SK-N-SH treated with all-trans-retinoic acid at 6 μM for 48 hours (cell line): Measurements from ENCODE around the gene PLD1.

Experiments used
- ATAC-seq: fragments of 200-7000 bp; cut with Tn5 transposase; 3 replicates; pipeline ENCODE4 v1.9.1; 2020; ENCODE audit warnings: mild to moderate bottlenecking, moderate library complexity
- BACH2 ChIP-seq: fragments of 250-450 bp; sonication (Bioruptor Pico); IDR thresholded peaks from 2 replicates; pipeline ENCODE4 v1.9.0; 2021; ENCODE audit warnings: mild to moderate bottlenecking, borderline replicate concordance
- CREB5 ChIP-seq: fragments of 250-450 bp; sonication (Bioruptor Pico); IDR thresholded peaks from 2 replicates; pipeline ENCODE4 v1.5.1; 2020; ENCODE audit warnings: low read depth, mild to moderate bottlenecking, moderate library complexity
- CSRNP3 ChIP-seq: fragments of 250-450 bp; sonication (Bioruptor Pico); IDR thresholded peaks from 2 replicates; pipeline ENCODE4 v1.5.1; 2021; ENCODE audit warnings: mild to moderate bottlenecking, moderate library complexity
- ESRRG ChIP-seq: fragments of 250-450 bp; sonication (Bioruptor Pico); IDR thresholded peaks from 2 replicates; pipeline ENCODE4 v1.6.1; 2021; ENCODE audit warnings: mild to moderate bottlenecking
- GLIS3 ChIP-seq: fragments of 250-450 bp; sonication (Bioruptor Pico); IDR thresholded peaks from 2 replicates; pipeline ENCODE4 v1.5.0; 2020; ENCODE audit warnings: mild to moderate bottlenecking, moderate library complexity
- ISL1 ChIP-seq: fragments of 250-450 bp; sonication (Bioruptor Pico); IDR thresholded peaks from 2 replicates; pipeline ENCODE4 v2.1.2; 2022; ENCODE audit warnings: mild to moderate bottlenecking, moderate library complexity
- OSR1 ChIP-seq: fragments of 250-450 bp; sonication (Bioruptor Pico); IDR thresholded peaks from 2 replicates; pipeline ENCODE4 v1.8.0; 2022; ENCODE audit warnings: moderate library complexity, mild to moderate bottlenecking, inconsistent platforms
- POU6F1 ChIP-seq: fragments of 250-450 bp; sonication (Bioruptor Pico); IDR thresholded peaks from 2 replicates; pipeline ENCODE4 v1.8.0; 2021; ENCODE audit warnings: low read depth, mild to moderate bottlenecking, moderate library complexity, borderline replicate concordance
- PPARA ChIP-seq: fragments of 250-450 bp; sonication (Bioruptor Pico); IDR thresholded peaks from 2 replicates; pipeline ENCODE4 v1.5.0; 2020; ENCODE audit warnings: mild to moderate bottlenecking, borderline replicate concordance
- RARB ChIP-seq: fragments of 250-450 bp; sonication (Bioruptor Pico); IDR thresholded peaks from 2 replicates; pipeline ENCODE4 v1.8.0; 2021; ENCODE audit warnings: mild to moderate bottlenecking, moderate library complexity
- SNAI2 ChIP-seq: fragments of 250-450 bp; sonication (Bioruptor Pico); IDR thresholded peaks from 2 replicates; pipeline ENCODE4 v1.5.0; 2020; ENCODE audit warnings: mild to moderate bottlenecking, moderate library complexity
- TCF4 ChIP-seq: fragments of 250-450 bp; sonication (Bioruptor Pico); IDR thresholded peaks from 2 replicates; pipeline ENCODE4 v1.8.0; 2021; ENCODE audit warnings: mild to moderate bottlenecking, moderate library complexity, borderline replicate concordance
- TOX ChIP-seq: fragments of 250-450 bp; sonication (Bioruptor Pico); IDR thresholded peaks from 2 replicates; pipeline ENCODE4 v1.8.0; 2021; ENCODE audit warnings: mild to moderate bottlenecking, moderate library complexity, borderline replicate concordance
- TSHZ2 ChIP-seq: fragments of 250-450 bp; sonication (Bioruptor Pico); IDR thresholded peaks from 2 replicates; pipeline ENCODE4 v1.5.0; 2020; ENCODE audit warnings: mild to moderate bottlenecking, moderate library complexity
- ZC3H10 ChIP-seq: fragments of 250-450 bp; sonication (Bioruptor Pico); IDR thresholded peaks from 2 replicates; pipeline ENCODE4 v1.5.1; 2021; ENCODE audit warnings: mild to moderate bottlenecking, moderate library complexity
- ZFP3 ChIP-seq: fragments of 250-450 bp; sonication (Bioruptor Pico); IDR thresholded peaks from 2 replicates; pipeline ENCODE4 v1.5.0; 2020; ENCODE audit warnings: mild to moderate bottlenecking, moderate library complexity
- ZFP30 ChIP-seq: fragments of 450-650 bp; formaldehyde crosslinking; IDR thresholded peaks from 2 replicates; pipeline ENCODE4 v1.5.0; 2022; ENCODE audit warnings: mild to moderate bottlenecking, moderate library complexity
- ZNF565 ChIP-seq: fragments of 450-650 bp; formaldehyde crosslinking; conservative IDR thresholded peaks from 2 replicates; pipeline ENCODE4 v1.5.0; 2020; ENCODE audit warnings: low read depth, mild to moderate bottlenecking, moderate library complexity
- ZNF70 ChIP-seq: fragments of 450-650 bp; formaldehyde crosslinking; IDR thresholded peaks from 2 replicates; pipeline ENCODE4 v1.5.0; 2020; ENCODE audit warnings: mild to moderate bottlenecking, moderate library complexity
- ZNF8 ChIP-seq: fragments of 450-650 bp; formaldehyde crosslinking; IDR thresholded peaks from 2 replicates; pipeline ENCODE4 v1.5.0; 2020; ENCODE audit warnings: mild to moderate bottlenecking, moderate library complexity
- TF ChIP-seq, protein P1 (sequence below): fragments of 250-450 bp; sonication (Bioruptor Pico); IDR thresholded peaks from 2 replicates; pipeline ENCODE4 v1.8.0; 2020; ENCODE audit warnings: mild to moderate bottlenecking, moderate library complexity, borderline replicate concordance

Gene PLD1

DNA sequence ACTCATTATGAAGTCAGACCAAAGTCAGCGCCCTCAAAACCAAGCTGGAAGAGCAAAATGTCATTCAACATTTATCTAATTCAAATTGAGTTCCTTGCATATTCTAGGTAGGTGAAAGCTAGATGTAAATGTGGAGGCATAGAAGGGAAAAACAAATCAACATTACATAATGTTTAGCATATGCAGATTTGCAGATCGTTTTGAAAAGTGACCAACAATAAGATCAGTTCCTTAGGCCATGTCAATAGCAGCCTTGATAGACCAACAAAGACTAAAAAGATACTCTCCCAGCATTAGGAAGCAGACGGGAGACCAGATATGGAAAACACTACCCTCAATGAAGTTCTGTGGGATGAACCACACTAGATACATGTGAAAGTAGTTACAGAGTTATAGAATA is 83.0 kb downstream of the PLD1 start:
- TF ChIP-seq CREB5 (no peak), PPARA (no peak), ISL1 (no peak), TCF4 (CRISPR knock-in tag) (no peak), CSRNP3 (CRISPR knock-in tag) (no peak), OSR1 (CRISPR knock-in tag) (no peak), RARB (CRISPR knock-in tag) (no peak), ZNF70 (CRISPR knock-in tag) (no peak), ZNF8 (no peak), GLIS3 (no peak)
- TF ChIP-seq, protein P1, sequence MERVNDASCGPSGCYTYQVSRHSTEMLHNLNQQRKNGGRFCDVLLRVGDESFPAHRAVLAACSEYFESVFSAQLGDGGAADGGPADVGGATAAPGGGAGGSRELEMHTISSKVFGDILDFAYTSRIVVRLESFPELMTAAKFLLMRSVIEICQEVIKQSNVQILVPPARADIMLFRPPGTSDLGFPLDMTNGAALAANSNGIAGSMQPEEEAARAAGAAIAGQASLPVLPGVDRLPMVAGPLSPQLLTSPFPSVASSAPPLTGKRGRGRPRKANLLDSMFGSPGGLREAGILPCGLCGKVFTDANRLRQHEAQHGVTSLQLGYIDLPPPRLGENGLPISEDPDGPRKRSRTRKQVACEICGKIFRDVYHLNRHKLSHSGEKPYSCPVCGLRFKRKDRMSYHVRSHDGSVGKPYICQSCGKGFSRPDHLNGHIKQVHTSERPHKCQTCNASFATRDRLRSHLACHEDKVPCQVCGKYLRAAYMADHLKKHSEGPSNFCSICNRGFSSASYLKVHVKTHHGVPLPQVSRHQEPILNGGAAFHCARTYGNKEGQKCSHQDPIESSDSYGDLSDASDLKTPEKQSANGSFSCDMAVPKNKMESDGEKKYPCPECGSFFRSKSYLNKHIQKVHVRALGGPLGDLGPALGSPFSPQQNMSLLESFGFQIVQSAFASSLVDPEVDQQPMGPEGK (CRISPR knock-in tag) = no peak
- no peak for ATAC-seq

DNA sequence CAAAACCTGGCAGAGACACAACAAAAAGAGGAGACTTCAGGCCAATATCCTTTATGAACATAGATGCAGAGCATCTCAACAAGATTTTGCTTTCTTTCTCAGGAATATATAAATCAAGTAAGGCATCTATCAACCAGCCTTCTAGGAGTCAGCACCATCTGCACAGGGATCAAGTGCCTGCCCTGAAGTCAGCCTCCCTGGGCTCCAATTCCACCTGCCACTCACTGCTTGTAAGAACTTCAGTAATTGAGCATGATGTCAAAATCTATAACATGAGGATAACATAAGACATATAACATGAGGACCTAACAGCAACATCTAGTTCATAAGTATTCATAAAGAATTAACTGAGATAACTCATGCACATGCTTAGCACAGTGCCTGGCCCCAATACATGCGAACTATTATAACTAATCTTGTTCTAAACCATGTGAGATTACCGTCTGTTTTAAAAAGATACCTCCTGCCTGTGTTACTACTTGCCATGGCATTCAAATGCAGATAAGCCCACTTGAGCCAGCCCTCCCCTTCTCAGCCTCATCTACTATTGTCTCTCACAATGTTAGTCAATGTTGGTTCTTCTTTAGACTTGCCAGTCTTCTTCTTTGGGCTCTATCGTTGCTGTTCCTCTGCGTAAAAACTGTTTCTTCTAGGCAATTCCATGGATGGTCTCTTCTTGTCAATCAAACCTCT is 91.6 kb downstream of the PLD1 start:
- no peak for ATAC-seq
- TF ChIP-seq OSR1 (CRISPR knock-in tag) = no peak
- no peak for TF ChIP-seq ZFP3 (CRISPR knock-in tag)

- TF ChIP-seq ESRRG (CRISPR knock-in tag) (no peak), TSHZ2 (CRISPR knock-in tag) (no peak), ZFP3 (CRISPR knock-in tag) (no peak), SNAI2 (CRISPR knock-in tag) (no peak), OSR1 (CRISPR knock-in tag) (no peak), RARB (CRISPR knock-in tag) (no peak), ZC3H10 (CRISPR knock-in tag) (no peak), CSRNP3 (CRISPR knock-in tag) (no peak), CREB5 (no peak), TOX (CRISPR knock-in tag) (no peak), BACH2 (CRISPR knock-in tag) (no peak), ISL1 (no peak), ZNF70 (CRISPR knock-in tag) (no peak), GLIS3 (no peak), ZNF565 (CRISPR knock-in tag) (no peak), ZFP30 (CRISPR knock-in tag) (no peak), PPARA (no peak), TCF4 (CRISPR knock-in tag) (no peak), POU6F1 (CRISPR knock-in tag) (no peak)
- TF ChIP-seq, protein P1 (CRISPR knock-in tag) = no peak
- TF ChIP-seq, all 23 proteins: peak for 0
These were observed 95.1 kb downstream of the PLD1 start for GRCh38 chr3:171715155-171715554.

More at GRCh38 chr3:171715155-171715554, 95.1 kb downstream of the PLD1 start:
- ATAC-seq = no peak
